NCI-H1092 (cell line): ENCODE data around the gene HKDC1.
"Not testable (repeated sequence)": the region's sequence is repeated elsewhere in the genome, so short reads cannot be mapped to it uniquely, and the experiment has no call there.

Experiments
- DNase-seq: peaks from one replicate; lab custom pipeline; 2025; lab: John Stamatoyannopoulos, UW

Gene HKDC1

GRCh38 chr10:69242852-69243212 lies 22.7 kb downstream of the HKDC1 start:
- DNase-seq: no peak

- DNase-seq: no peak
Measured at GRCh38 chr10:69243817-69244216, 23.7 kb downstream of the HKDC1 start.

GRCh38 chr10:69246036-69246435 lies 25.9 kb downstream of the HKDC1 start:
- no peak for DNase-seq

GRCh38 chr10:69246581-69247312 lies 26.6 kb downstream of the HKDC1 start:
- DNase-seq: no peak

GRCh38 chr10:69247313-69247710 lies 27.2 kb downstream of the HKDC1 start:
- no peak for DNase-seq

- DNase-seq: no peak
Measured at GRCh38 chr10:69248117-69248730, 28.1 kb downstream of the HKDC1 start.

- no peak for DNase-seq
Measured at GRCh38 chr10:69250041-69250440, 29.9 kb downstream of the HKDC1 start.

- DNase-seq: not testable (repeated sequence)
Measured at GRCh38 chr10:69251417-69251816, 31.3 kb downstream of the HKDC1 start.

GRCh38 chr10:69253171-69253570 lies 33.0 kb downstream of the HKDC1 start:
- DNase-seq: no peak

- no peak for DNase-seq
Measured at GRCh38 chr10:69254877-69255276, 34.7 kb downstream of the HKDC1 start.

- DNase-seq: no peak
Measured at GRCh38 chr10:69259547-69260243, 39.6 kb downstream of the HKDC1 start.

- no peak for DNase-seq
Measured at GRCh38 chr10:69261184-69261583, 41.1 kb downstream of the HKDC1 start.

- no peak for DNase-seq
Measured at GRCh38 chr10:69262292-69262751, 42.2 kb downstream of the HKDC1 start.

GRCh38 chr10:69265521-69265920 lies 45.4 kb downstream of the HKDC1 start:
- DNase-seq: no peak

- DNase-seq: no peak
Measured at GRCh38 chr10:69268761-69269416, 48.8 kb downstream of the HKDC1 start.

- DNase-seq: no peak
Measured at GRCh38 chr10:69269761-69270160, 49.6 kb downstream of the HKDC1 start.

- DNase-seq: no peak
Measured at GRCh38 chr10:69270990-69271389, 50.9 kb downstream of the HKDC1 start.

- no peak for DNase-seq
Measured at GRCh38 chr10:69272624-69273023, 52.5 kb downstream of the HKDC1 start.

- DNase-seq: no peak
Measured at GRCh38 chr10:69275444-69275843, 55.3 kb downstream of the HKDC1 start.

GRCh38 chr10:69276503-69276902 lies 56.4 kb downstream of the HKDC1 start:
- no peak for DNase-seq

- no peak for DNase-seq
Measured at GRCh38 chr10:69278446-69278963, 58.4 kb downstream of the HKDC1 start, which contains the start of gene HK1. TSS of gene HK1 (plus strand) at chr10:69278496.

GRCh38 chr10:69279110-69279509 lies 59.0 kb downstream of the HKDC1 start:
- DNase-seq: no peak
